DOHH2 (cell line): ENCODE measurements around the gene ZNF805.

Experiments used
- H3F3A ChIP-seq: fragments of 200-600 bp; sonication (generic), shearing (Covaris generic); 2 replicates; pipeline ENCODE4 v1.6.0; 2016; ENCODE audit warnings: antibody characterized with exemption, mild to moderate bottlenecking; ENCODE audit not compliant: control insufficient read depth, insufficient read depth
- H3K27ac ChIP-seq: fragments of 200-600 bp; sonication (generic); 2 replicates; pipeline ENCODE4 v1.5.1; 2014; ENCODE audit warnings: low read depth, mild to moderate bottlenecking, low read length, moderate library complexity
- H3K27me3 ChIP-seq: fragments of 200-600 bp; sonication (generic); 2 replicates; pipeline ENCODE4 v1.6.1; 2014; ENCODE audit warnings: mild to moderate bottlenecking, low read length, mixed read lengths; ENCODE audit not compliant: control insufficient read depth
- H3K36me3 ChIP-seq: fragments of 200-600 bp; sonication (generic); 2 replicates; pipeline ENCODE4 v1.6.1; 2014; ENCODE audit warnings: mild to moderate bottlenecking, low read length, moderate library complexity, mixed read lengths; ENCODE audit not compliant: control insufficient read depth
- H3K4me1 ChIP-seq: fragments of 200-600 bp; sonication (generic); 2 replicates; pipeline ENCODE4 v1.6.1; 2014; ENCODE audit warnings: mild to moderate bottlenecking, low read length, mixed read lengths; ENCODE audit not compliant: control insufficient read depth
- H3K4me2 ChIP-seq: fragments of 200-600 bp; sonication (generic); 2 replicates; pipeline ENCODE4 v1.6.0; 2014; ENCODE audit warnings: mild to moderate bottlenecking, low read length, moderate library complexity
- H3K4me3 ChIP-seq: fragments of 200-600 bp; sonication (generic); 2 replicates; pipeline ENCODE4 v1.5.1; 2014; ENCODE audit warnings: mild to moderate bottlenecking, low read length, mixed read lengths
- H3K79me2 ChIP-seq: fragments of 200-600 bp; sonication (generic); 2 replicates; pipeline ENCODE4 v1.6.1; 2014; ENCODE audit warnings: mild to moderate bottlenecking, low read length, mixed read lengths; ENCODE audit not compliant: control insufficient read depth
- H3K9me2 ChIP-seq: fragments of 200-600 bp; sonication (generic); replicated peaks from 2 replicates; pipeline ENCODE4 v1.6.1; 2014; ENCODE audit warnings: mild to moderate bottlenecking, low read length, mixed read lengths; ENCODE audit not compliant: control insufficient read depth
- H3K9me3 ChIP-seq: fragments of 200-600 bp; sonication (generic); 2 replicates; pipeline ENCODE4 v1.6.1; 2014; ENCODE audit warnings: antibody characterized with exemption, low read length, mixed read lengths; ENCODE audit not compliant: control insufficient read depth, insufficient read depth
- H4K20me1 ChIP-seq: fragments of 200-600 bp; sonication (generic); 2 replicates; pipeline ENCODE4 v1.6.0; 2014; ENCODE audit warnings: low read depth, mild to moderate bottlenecking, antibody characterized with exemption, low read length, moderate library complexity; ENCODE audit not compliant: control insufficient read depth, insufficient read depth
- CTCF ChIP-seq: fragments of 200-600 bp; sonication (generic); IDR thresholded peaks from one replicate; pipeline ENCODE4 v1.5.1; 2014; ENCODE audit warnings: antibody characterized with exemption, mild to moderate bottlenecking, low read depth, low read length; ENCODE audit not compliant: poor library complexity, severe bottlenecking
- EZH2phosphoT487 ChIP-seq: fragments of 200-600 bp; sonication (generic); IDR thresholded peaks from 2 replicates; pipeline ENCODE4 v1.6.1; 2017; ENCODE audit warnings: borderline replicate concordance, mild to moderate bottlenecking, antibody characterized with exemption, low read length, moderate library complexity, mixed read lengths

ZNF805 gene

GRCh38 chr19:57239982-57240310 is 486 bp upstream of the ZNF805 start:
- no peaks in the 10 kb centered on the region for H4K20me1 ChIP-seq
- H3K4me2 ChIP-seq, result peak overlapping the region; percentile 78
- peaks cover 12% of the 10 kb centered on the region for H3K4me1 ChIP-seq
- 0 out of 2 replicates have a peak overlapping the region, but pooled peaks have one; percentile 43 for H3K27ac ChIP-seq
- no peaks in the 10 kb centered on the region; the same call in 1 of the 2 replicates for H3K36me3 ChIP-seq
- H3F3A ChIP-seq, result no peaks in the 10 kb centered on the region
- peak overlapping the region; percentile 85 for H3K4me3 ChIP-seq
- peaks cover 11% of the 10 kb centered on the region; the same call in 1 of the 2 replicates for H3K9me3 ChIP-seq
- TF ChIP-seq EZH2phosphoT487, result no peak
- TF ChIP-seq CTCF, result no peak
- H3K27me3 ChIP-seq, result no peaks in the 10 kb centered on the region
- peaks cover 5% of the 10 kb centered on the region; the same call in 1 of the 2 replicates for H3K79me2 ChIP-seq
- H3K9me2 ChIP-seq, result no peaks in the 10 kb centered on the region

GRCh38 chr19:57241176-57241575 is 744 bp downstream of the ZNF805 start:
- H3K79me2 ChIP-seq, result peaks cover 5% of the 10 kb centered on the region; the same call in 1 of the 2 replicates
- H3K4me2 ChIP-seq, result peak overlapping the region; percentile 78
- H3K9me2 ChIP-seq, result no peaks in the 10 kb centered on the region
- H4K20me1 ChIP-seq, result no peaks in the 10 kb centered on the region
- H3K4me1 ChIP-seq, result peaks cover 12% of the 10 kb centered on the region
- H3K9me3 ChIP-seq, result peaks cover 10% of the 10 kb centered on the region; the same call in 1 of the 2 replicates
- H3K4me3 ChIP-seq, result peak overlapping the region; percentile 85
- H3F3A ChIP-seq, result no peaks in the 10 kb centered on the region
- H3K36me3 ChIP-seq, result no peaks in the 10 kb centered on the region; the same call in 1 of the 2 replicates
- H3K27me3 ChIP-seq, result no peaks in the 10 kb centered on the region
- H3K27ac ChIP-seq, result peak overlapping the region; percentile 43
- TF ChIP-seq CTCF (no peak), EZH2phosphoT487 (no peak)

DNA sequence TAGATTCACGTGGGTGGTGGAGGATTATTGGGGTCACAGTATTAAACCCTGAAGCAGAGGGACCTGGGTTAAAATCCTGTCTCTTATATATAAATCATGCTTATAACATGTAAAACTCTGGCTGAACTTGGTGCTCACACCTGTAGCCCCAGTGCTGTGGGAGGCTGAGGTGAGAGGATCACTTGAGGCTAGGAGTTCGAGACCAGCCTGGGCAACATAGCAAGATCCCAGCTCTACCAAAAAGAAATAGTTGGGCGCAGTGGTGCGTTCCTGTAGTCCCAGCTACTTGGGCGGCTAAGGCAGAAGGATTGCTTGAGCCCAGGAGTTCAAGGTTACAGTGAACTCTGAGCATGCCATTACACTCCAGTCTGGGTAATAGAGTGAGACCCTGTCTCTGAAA is 2.4 kb downstream of the ZNF805 start:
- no peaks in the 10 kb centered on the region for H3F3A ChIP-seq
- H3K4me2 ChIP-seq, result no peak overlapping the region
- no peak overlapping the region for H3K27ac ChIP-seq
- H3K79me2 ChIP-seq, result peaks cover 5% of the 10 kb centered on the region; the same call in 1 of the 2 replicates
- H4K20me1 ChIP-seq, result no peaks in the 10 kb centered on the region
- no peaks in the 10 kb centered on the region for H3K9me2 ChIP-seq
- peaks cover 14% of the 10 kb centered on the region; the same call in 1 of the 2 replicates for H3K9me3 ChIP-seq
- TF ChIP-seq CTCF, result no peak
- no peak overlapping the region for H3K4me3 ChIP-seq
- H3K4me1 ChIP-seq, result peaks cover 12% of the 10 kb centered on the region
- H3K36me3 ChIP-seq, result no peaks in the 10 kb centered on the region; the same call in 1 of the 2 replicates
- H3K27me3 ChIP-seq, result no peaks in the 10 kb centered on the region
